Kidney (tissue), 14 donors: ENCODE results near the gene INHBE. TPM values are rescaled to one million over a fixed set of nuclear protein-coding genes. Genes with fewer than 3 reads are reported as not detected.

Experiments used
- DNase-seq, 5 donors: peaks; one replicate each; pipeline ENCODE4 v3.0.0-alpha.2; 2013 to 2020
- FAIRE-seq: peaks from 2 replicates; lab custom pipeline; 2012; peaks lifted over from hg19 to GRCh38; lab: Jason Lieb, UNC
- H3K27ac ChIP-seq, 2 donors: one replicate each; pipeline ENCODE4 v1.7.0; 2013; ENCODE audit warnings: low read depth in 2 of 2, low read length in 2 of 2, inconsistent platforms in 1 of 2
- H3K27me3 ChIP-seq: one replicate; pipeline ENCODE4 v1.7.1; 2013; ENCODE audit warnings: low read length, inconsistent platforms; ENCODE audit not compliant: control insufficient read depth, insufficient read depth
- H3K36me3 ChIP-seq, 3 donors: one replicate each; pipeline versions ENCODE4 v1.7.0 to v1.7.1; 2013; ENCODE audit warnings: low read length in 3 of 3, control low read depth in 1 of 3, inconsistent platforms in 1 of 3; ENCODE audit not compliant: insufficient read depth in 3 of 3, control insufficient read depth in 2 of 3
- H3K4me1 ChIP-seq, 3 donors: one replicate each; pipeline versions ENCODE4 v1.7.0 to v1.7.1; 2013; ENCODE audit warnings: low read length in 3 of 3, inconsistent platforms in 1 of 3, low read depth in 1 of 3; ENCODE audit not compliant: control insufficient read depth in 2 of 3, insufficient read depth in 2 of 3
- H3K4me3 ChIP-seq, 3 donors: one replicate each; pipeline versions ENCODE4 v1.7.0 to v1.8.1; 2013; ENCODE audit warnings: low read length in 3 of 3, control low read depth in 1 of 3, inconsistent platforms in 1 of 3
- H3K9ac ChIP-seq, 3 donors: one replicate each; pipeline versions ENCODE4 v1.7.0 to v1.7.1; 2013; ENCODE audit warnings: low read length in 3 of 3, control low read depth in 1 of 3, inconsistent platforms in 1 of 3
- H3K9me3 ChIP-seq, 3 donors: one replicate each; pipeline versions ENCODE4 v1.7.0 to v1.7.1; 2013; ENCODE audit warnings: low read length in 3 of 3, control low read depth in 1 of 3, inconsistent platforms in 1 of 3; ENCODE audit not compliant: control insufficient read depth in 2 of 3, insufficient read depth in 1 of 3
- CTCF ChIP-seq: IDR thresholded peaks from 3 replicates; pipeline ENCODE4 v1.5.1; 2012; ENCODE audit warnings: mild to moderate bottlenecking, moderate library complexity, borderline replicate concordance; ENCODE audit not compliant: insufficient read depth; ENCODE audit errors: extremely low read depth
- intact Hi-C: fragments of 100-400 bp; cut with DNase I; formaldehyde crosslinking; loops from one replicate; pipeline ENCODE4 v1.11.1; 2022
- polyA plus RNA-seq: library from polyadenylated mRNA; stranded (reverse); fragments of 350-450 nt; fragmentation: Illumina TruSeq; extraction: RNeasy Lipid Tissue Mini Kit (QIAGEN cat#74804); gene quantifications from one replicate; pipeline ENCODE4 v1.2.3, GENCODE V29; 2014; ENCODE audit warnings: low read depth, low replicate concordance; ENCODE audit not compliant: insufficient read depth
- total RNA-seq: library from RNA; stranded (reverse); fragmentation: NEBNext Ultra II Directional; extraction: Animal tissue kit (Norgen Biotek cat#: 25700); gene quantifications from one replicate; pipeline ENCODE4 v1.2.1, GENCODE V29; 2021
- donor health status: control.
- donor health status: control.
- donor health status: control.
- donor health status: control.
- donor health status: control.
- donor health status: DM: yes; HTN: yes; CAD: no.
- donor health status: Normal renal cell carcinoma (clear cell type).

The INHBE gene
- total and polyA plus RNA-seq, 2 donors from 2014 or later: 0.19 to 0.30 TPM

GRCh38 chr12:57444744-57445143 is 10.4 kb upstream of the INHBE start:
- DNase-seq (no peak), FAIRE-seq (no peak)
- Histone ChIP-seq H3K27ac (no peak overlapping the region), H3K27me3 (no peaks in the 10 kb centered on the region), H3K9ac (no peak overlapping the region), H3K36me3 (no peaks in the 10 kb centered on the region), H3K4me3 (no peak overlapping the region), H3K9me3 (no peaks in the 10 kb centered on the region), H3K4me1 (no peaks in the 10 kb centered on the region)
- TF ChIP-seq CTCF: no peak
- intact Hi-C loops: loop anchor here (5.0 kb wide), 1 partner anchor 137 kb away; no protein-coding TSS in a partner anchor

GRCh38 chr12:57446292-57446960 is 8.7 kb upstream of the INHBE start:
- Histone ChIP-seq H3K36me3 (no peaks in the 10 kb centered on the region), H3K4me3 (no peak overlapping the region), H3K9me3 (no peaks in the 10 kb centered on the region), H3K27me3 (no peaks in the 10 kb centered on the region), H3K27ac (no peak overlapping the region), H3K4me1 (no peaks in the 10 kb centered on the region), H3K9ac (no peak overlapping the region)
- no peak for FAIRE-seq
- TF ChIP-seq CTCF: no peak
- no peak for DNase-seq
- intact Hi-C loops: loop anchor here (5.0 kb wide), 1 partner anchor 139 kb away; no protein-coding TSS in a partner anchor

- no peaks in the 10 kb centered on the region for H3K9me3 ChIP-seq
- H3K27ac ChIP-seq: no peak overlapping the region
- H3K4me3 ChIP-seq: no peak overlapping the region
- H3K36me3 ChIP-seq: no peaks in the 10 kb centered on the region
- no peak for TF ChIP-seq CTCF
- no peak overlapping the region for H3K9ac ChIP-seq
- no peaks in the 10 kb centered on the region for H3K27me3 ChIP-seq
- intact Hi-C loops: loop anchor here (5.0 kb wide), 1 partner anchor 141 kb away; no protein-coding TSS in a partner anchor
- FAIRE-seq: no peak
- H3K4me1 ChIP-seq: peaks cover 0 to 3% (median 0%) of the 10 kb centered on the region in 3 donors
- no peak for DNase-seq
Observed at GRCh38 chr12:57448669-57449068, 6.4 kb upstream of the INHBE start.
